22Rv1 (cell line): Measurements from ENCODE around the gene MORN1.

Source experiments
- CTCF ChIP-seq: fragments of 450-650 bp; IDR thresholded peaks from 2 replicates; pipeline ENCODE4 v1.5.1; 2017; ENCODE audit warnings: mild to moderate bottlenecking
- ZFX ChIP-seq: fragments of 450-650 bp; IDR thresholded peaks from 2 replicates; pipeline ENCODE4 v1.6.1; 2017; ENCODE audit warnings: antibody characterized with exemption, borderline replicate concordance

- TF ChIP-seq CTCF (no peak), ZFX (no peak)
Observed at GRCh38 chr1:2304921-2305681, 86.3 kb downstream of the MORN1 start.
